Measurements from ENCODE around the gene HRH3.

Gene HRH3

DNA sequence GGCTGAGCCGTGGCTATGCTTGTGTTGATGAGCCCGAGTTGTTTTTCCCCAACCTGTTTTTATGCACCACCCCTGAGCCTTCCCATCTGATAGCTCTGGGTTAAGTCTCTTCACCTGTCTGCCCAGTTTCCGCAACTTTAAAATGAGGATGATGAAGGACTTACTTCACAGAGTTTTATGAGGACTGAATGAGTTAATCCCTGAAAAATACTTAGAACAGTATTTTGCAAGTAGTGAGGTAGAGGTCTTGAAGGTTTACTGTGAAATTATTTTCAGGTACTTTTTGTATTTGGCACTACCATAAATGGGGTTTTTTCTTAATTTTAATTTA, 34.0 kb downstream of the HRH3 start:
- H3K27ac ChIP-seq, result no peak overlapping the region
- H3K4me1 ChIP-seq, result peaks cover 42% of the 10 kb centered on the region
- no peaks in the 10 kb centered on the region for H3K9me3 ChIP-seq
- H3K4me2 ChIP-seq, result no peak overlapping the region
- peaks cover 46% of the 10 kb centered on the region for H4K20me1 ChIP-seq
- H3K27me3 ChIP-seq, result no peaks in the 10 kb centered on the region
- no peak overlapping the region for H3K9ac ChIP-seq
- no peak for TF ChIP-seq Cebpa-rat (IDR thresholded peaks at IDR 0.05)
- peaks cover 22% of the 10 kb centered on the region for H3K36me3 ChIP-seq
- no peak overlapping the region for H3K4me3 ChIP-seq

DNA sequence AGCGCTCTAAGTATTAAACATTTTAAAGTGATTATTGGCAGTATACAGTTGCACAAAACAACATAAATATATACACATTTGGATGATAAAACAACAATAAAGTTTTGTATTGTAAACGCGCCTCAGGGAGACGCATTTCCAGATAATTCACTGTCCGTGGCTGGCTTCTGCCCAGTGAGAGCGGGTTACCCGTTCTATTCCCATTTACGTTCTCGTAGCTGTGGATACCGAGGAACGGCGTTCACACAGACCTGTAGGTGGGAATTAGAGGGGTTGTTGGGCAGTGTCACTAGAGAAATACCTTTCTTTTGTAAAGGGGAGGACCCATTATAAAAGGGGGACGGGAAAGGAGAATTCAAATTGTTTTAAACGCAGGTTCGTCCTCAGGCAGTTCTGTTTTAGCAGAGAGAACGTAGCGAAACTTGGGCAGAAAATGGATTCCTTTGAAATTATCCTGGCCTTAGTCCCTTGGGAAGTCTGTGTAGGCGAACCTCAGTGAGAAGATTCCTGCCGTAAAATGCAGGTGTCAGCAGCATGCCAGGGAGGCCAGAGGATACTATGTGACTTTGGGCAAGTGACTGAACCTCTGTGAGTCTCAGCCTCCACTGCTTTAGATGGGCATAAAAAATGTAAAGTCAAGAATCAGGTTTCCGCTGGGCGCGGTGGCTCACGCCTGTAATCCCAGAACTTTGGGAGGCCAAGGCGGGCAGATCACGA, 36.5 kb downstream of the HRH3 start:
- H3K9me3 ChIP-seq, result no peaks in the 10 kb centered on the region
- no peak for TF ChIP-seq Cebpa-rat (IDR thresholded peaks at IDR 0.05)
- peaks cover 34% of the 10 kb centered on the region for H3K4me1 ChIP-seq
- H3K4me2 ChIP-seq, result peak overlapping the region; percentile 94
- H3K27me3 ChIP-seq, result no peaks in the 10 kb centered on the region
- peak overlapping the region; percentile 87 for H3K4me3 ChIP-seq
- H3K27ac ChIP-seq, result peak overlapping the region; percentile 95
- H4K20me1 ChIP-seq, result peaks cover 21% of the 10 kb centered on the region; the same call in 1 of the 2 replicates
- peaks cover 17% of the 10 kb centered on the region for H3K36me3 ChIP-seq
- H3K9ac ChIP-seq, result peak overlapping the region; percentile 95

DNA sequence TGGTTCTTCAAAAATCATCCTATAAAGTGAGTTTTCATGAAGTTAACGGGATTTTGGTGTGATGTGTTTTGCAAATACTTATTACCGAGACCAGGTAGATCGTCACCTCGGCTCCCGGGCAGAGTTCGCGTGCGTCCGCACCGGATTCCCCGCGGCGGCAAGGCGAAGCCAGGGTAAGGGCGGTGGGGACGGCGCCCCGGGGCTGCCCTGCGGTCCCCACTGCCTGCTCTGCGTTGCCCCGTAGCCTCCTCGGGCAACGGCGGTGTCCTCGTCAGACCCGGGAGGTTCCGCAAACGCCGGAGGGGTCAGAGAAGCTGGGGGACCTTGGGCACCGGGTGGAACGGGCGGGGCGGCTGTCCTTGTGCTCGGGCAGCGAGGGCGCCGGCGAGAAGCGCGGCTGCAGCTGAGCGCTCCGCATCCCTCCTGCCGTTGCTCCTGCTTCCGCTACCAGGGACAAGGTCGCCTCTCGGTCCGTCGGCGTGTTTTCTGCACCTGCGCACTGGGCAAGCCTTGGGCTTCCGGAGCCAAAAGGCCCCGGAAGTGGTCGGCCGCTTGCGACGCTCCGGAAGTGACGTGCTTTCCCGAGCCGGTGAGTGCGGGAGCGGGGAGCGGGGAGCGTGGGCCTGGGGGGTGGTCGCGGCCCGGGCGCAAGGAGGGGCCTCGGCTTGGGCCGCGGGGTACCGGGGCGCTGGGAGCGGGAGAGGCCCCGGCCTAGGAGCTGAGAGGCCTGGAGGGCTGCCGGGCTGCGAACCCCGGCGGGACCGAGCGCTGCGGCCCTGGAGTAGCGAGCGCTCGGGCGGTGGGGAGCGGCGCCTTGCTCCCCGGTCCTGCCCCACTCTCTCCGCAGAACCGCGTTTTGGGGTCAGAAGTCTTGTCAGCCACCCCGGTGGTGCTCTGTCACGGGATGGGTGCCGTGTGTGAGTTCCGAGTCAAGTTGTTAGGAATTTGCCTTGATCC, 37.3 kb downstream of the HRH3 start, which contains the start of gene MTG2:
Gene MTG2, plus strand, starts transcription at position 560 of the 957 bp plus-strand sequence. CDS start 10,393 bp downstream, outside the sequence.
- H4K20me1 ChIP-seq, result peaks cover 13% of the 10 kb centered on the region; the same call in 1 of the 2 replicates
- no peak for TF ChIP-seq Cebpa-rat (IDR thresholded peaks at IDR 0.05)
- H3K27me3 ChIP-seq, result no peaks in the 10 kb centered on the region
- H3K36me3 ChIP-seq, result peaks cover 25% of the 10 kb centered on the region
- H3K4me1 ChIP-seq, result peaks cover 34% of the 10 kb centered on the region
- peak within 1 kb of the TSS; percentile 95 for H3K9ac ChIP-seq
- H3K27ac ChIP-seq, result peak within 1 kb of the TSS; percentile 95
- H3K9me3 ChIP-seq, result no peaks in the 10 kb centered on the region
- peak within 1 kb of the TSS; percentile 87 for H3K4me3 ChIP-seq
- peak within 1 kb of the TSS; percentile 94 for H3K4me2 ChIP-seq

DNA sequence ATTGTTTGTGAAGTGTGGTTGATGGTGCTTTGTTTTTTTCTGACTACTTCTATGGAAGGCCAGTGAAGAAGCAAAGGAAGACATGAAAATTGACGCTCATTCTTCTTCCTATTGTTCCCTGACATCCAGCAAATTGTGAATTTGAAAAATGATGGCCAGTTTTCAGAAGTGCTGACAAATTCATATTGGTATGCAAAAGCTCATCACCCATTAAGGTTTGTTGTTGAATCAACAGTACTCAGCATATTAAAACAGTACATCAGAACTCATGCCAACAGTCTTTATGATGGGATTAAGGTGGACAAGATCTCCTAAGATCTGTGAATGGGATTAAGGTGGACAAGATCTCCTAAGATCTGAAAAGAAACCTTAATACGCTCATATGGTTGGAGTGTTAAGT, 38.3 kb downstream of the HRH3 start:
- Histone ChIP-seq H3K36me3 (peaks cover 34% of the 10 kb centered on the region), H3K27me3 (no peaks in the 10 kb centered on the region), H4K20me1 (peaks cover 6% of the 10 kb centered on the region; the same call in 1 of the 2 replicates), H3K4me1 (peaks cover 29% of the 10 kb centered on the region), H3K4me3 (peak overlapping the region; percentile 87), H3K4me2 (peak overlapping the region; percentile 94), H3K9ac (peak overlapping the region; percentile 95), H3K9me3 (no peaks in the 10 kb centered on the region), H3K27ac (peak overlapping the region; percentile 95)
- no peak for TF ChIP-seq Cebpa-rat (IDR thresholded peaks at IDR 0.05)

DNA sequence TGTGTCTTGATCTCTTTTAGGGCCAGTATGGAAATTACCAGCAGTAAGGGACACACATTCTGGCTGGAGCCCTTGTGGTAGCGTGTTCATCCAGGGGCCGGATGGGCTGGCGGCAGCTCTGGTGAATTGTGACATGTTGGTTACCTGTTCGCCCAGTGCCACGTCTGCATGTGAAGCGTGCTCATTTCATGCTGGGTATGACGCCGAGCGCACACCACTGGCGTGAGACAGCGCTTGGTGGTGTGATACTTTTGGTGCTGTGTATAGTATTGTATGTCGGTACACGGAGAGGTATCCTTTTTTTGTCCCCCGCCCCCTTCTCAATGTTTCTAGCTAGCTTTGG, 40.9 kb downstream of the HRH3 start:
- H3K9ac ChIP-seq, result no peak overlapping the region
- peaks cover 17% of the 10 kb centered on the region for H3K4me1 ChIP-seq
- no peaks in the 10 kb centered on the region for H3K9me3 ChIP-seq
- H3K4me2 ChIP-seq, result no peak overlapping the region
- no peak overlapping the region for H3K27ac ChIP-seq
- H4K20me1 ChIP-seq, result no peaks in the 10 kb centered on the region
- peaks cover 60% of the 10 kb centered on the region for H3K36me3 ChIP-seq
- no peaks in the 10 kb centered on the region for H3K27me3 ChIP-seq
- no peak for TF ChIP-seq Cebpa-rat (IDR thresholded peaks at IDR 0.05)
- H3K4me3 ChIP-seq, result no peak overlapping the region

DNA sequence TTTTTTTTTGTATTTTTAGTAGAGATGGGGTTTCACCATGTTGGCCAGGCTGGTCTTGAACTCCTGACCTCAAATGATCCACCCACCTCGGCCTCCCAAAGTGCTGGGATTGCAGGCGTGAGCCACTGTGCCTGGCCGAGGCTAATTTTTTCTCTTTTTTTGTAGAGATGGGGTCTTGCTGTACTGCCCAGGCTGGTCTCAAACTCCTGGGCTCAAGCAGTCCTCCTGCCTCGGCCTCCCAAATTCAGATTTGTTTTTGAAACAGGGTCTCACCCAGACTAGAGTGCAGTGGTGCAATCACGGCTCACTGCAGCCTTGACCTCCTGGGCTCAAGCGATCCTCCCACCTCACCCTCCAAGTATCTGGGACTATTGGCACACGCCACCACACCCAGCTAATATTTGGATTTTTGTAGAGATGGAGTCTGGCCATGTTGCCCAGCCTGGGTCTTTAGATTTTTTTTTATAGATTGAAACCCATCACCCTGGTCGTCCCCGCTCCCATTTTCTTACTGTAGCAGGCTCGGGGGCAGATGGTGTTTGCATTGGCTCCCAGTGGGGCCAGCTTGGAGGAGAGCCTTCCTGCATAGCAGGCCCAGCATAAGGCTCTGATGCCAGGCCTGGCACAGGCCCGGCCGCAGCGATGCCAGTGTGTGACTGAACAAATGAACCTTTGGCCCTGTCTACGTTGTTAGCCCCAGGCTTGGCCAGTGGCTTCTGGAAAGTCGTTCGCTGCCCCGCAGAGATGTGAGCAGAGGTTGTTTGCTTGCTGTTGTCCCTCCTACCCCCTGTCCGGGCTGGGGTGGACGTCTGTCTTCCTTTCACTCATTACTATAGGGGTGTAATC, 41.5 kb downstream of the HRH3 start:
- no peaks in the 10 kb centered on the region for H3K27me3 ChIP-seq
- no peak overlapping the region for H3K9ac ChIP-seq
- H3K27ac ChIP-seq, result no peak overlapping the region
- H3K9me3 ChIP-seq, result no peaks in the 10 kb centered on the region
- no peaks in the 10 kb centered on the region for H4K20me1 ChIP-seq
- peaks cover 11% of the 10 kb centered on the region for H3K4me1 ChIP-seq
- no peak overlapping the region for H3K4me2 ChIP-seq
- no peak for TF ChIP-seq Cebpa-rat (IDR thresholded peaks at IDR 0.05)
- no peak overlapping the region for H3K4me3 ChIP-seq
- peaks cover 66% of the 10 kb centered on the region for H3K36me3 ChIP-seq

DNA sequence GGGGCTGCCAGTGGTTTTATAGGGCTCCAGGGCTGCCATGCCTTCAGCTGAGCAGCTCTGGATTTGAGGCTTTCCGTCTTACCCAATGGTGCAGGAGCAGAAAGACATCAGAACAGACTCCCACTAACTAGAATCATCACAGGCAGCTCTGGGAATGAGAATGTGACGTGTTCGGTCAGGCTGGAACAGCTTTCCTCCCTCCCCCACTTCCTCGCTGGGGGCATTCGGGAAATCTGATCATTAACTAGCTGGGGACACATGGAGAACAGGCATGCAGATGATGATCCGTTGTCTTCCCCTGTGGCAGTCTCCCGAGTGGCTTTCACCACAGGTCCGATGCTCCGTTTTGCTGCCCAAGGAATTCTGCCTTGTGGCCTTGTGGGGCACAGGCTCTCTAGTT, 42.8 kb downstream of the HRH3 start:
- H3K9ac ChIP-seq, result no peak overlapping the region
- no peak overlapping the region for H3K27ac ChIP-seq
- H3K4me3 ChIP-seq, result no peak overlapping the region
- peaks cover 77% of the 10 kb centered on the region for H3K36me3 ChIP-seq
- no peaks in the 10 kb centered on the region for H3K9me3 ChIP-seq
- no peak overlapping the region for H3K4me2 ChIP-seq
- H4K20me1 ChIP-seq, result no peaks in the 10 kb centered on the region
- no peaks in the 10 kb centered on the region for H3K27me3 ChIP-seq
- TF ChIP-seq Cebpa-rat (IDR thresholded peaks at IDR 0.05), result no peak
- peaks cover 9% of the 10 kb centered on the region for H3K4me1 ChIP-seq

DNA sequence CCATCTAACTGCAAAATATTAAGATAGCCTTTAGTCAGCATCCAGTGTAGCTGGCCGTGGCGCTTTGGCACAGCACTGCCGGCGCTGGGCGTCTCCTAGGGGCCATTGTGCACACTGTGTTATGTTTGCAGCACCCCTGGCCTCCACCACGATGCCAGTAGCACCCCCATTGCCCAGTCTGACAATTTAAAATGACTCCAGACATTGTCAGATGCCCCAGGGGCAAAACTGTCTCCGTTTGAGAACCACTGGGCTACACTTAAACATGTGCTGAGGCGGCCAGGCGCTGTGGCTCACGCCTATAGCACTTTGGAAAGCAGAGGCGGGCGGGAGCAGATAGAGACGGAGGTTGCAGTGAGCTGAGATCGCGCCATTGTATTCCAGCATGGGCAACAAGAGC, 43.2 kb downstream of the HRH3 start:
- Histone ChIP-seq H3K4me2 (no peak overlapping the region), H3K9ac (no peak overlapping the region), H3K4me1 (peaks cover 4% of the 10 kb centered on the region), H4K20me1 (no peaks in the 10 kb centered on the region), H3K27me3 (no peaks in the 10 kb centered on the region), H3K27ac (no peak overlapping the region), H3K36me3 (peaks cover 81% of the 10 kb centered on the region), H3K4me3 (no peak overlapping the region), H3K9me3 (no peaks in the 10 kb centered on the region)
- TF ChIP-seq Cebpa-rat (IDR thresholded peaks at IDR 0.05), result no peak

DNA sequence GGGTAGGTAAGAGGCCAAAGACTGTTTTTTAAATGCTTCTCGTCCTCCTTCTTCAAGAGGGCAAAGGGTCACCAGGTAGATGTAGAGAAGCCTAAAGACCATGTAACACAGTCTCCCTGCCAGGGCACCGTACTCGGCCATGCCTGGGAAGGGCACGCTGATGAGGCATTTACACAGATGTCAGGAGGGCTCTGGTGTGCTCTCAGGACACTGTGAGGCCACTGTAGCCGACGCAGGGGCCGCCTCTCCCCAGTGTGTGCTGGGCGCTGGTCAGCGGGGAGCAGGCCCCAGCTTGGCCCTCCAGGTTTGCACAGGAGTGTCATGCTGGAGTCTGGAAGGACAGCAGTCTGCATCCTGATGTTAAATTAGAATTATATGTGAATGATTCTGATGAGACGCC, 44.4 kb downstream of the HRH3 start:
- no peak overlapping the region for H3K9ac ChIP-seq
- H3K4me3 ChIP-seq, result no peak overlapping the region
- no peaks in the 10 kb centered on the region for H3K4me1 ChIP-seq
- H4K20me1 ChIP-seq, result no peaks in the 10 kb centered on the region
- TF ChIP-seq Cebpa-rat (IDR thresholded peaks at IDR 0.05), result no peak
- H3K27ac ChIP-seq, result no peak overlapping the region
- no peaks in the 10 kb centered on the region for H3K27me3 ChIP-seq
- no peaks in the 10 kb centered on the region for H3K9me3 ChIP-seq
- peaks cover 90% of the 10 kb centered on the region for H3K36me3 ChIP-seq
- H3K4me2 ChIP-seq, result no peak overlapping the region
